Stimulated activated CD8-positive, alpha-beta memory T cell treated with anti-CD3 and anti-CD28 coated beads, Interleukin-15, amount 100 ng/mL, for 4 hours (primary cell): ENCODE results near the gene CD96.
"Not testable (repeated sequence)": the region's sequence is repeated elsewhere in the genome, so short reads cannot be mapped to it uniquely, and the experiment has no call there.

Experiments
- DNase-seq, 2 donors: peaks; one replicate each; pipeline ENCODE4 v3.0.0-alpha.2; 2020; ENCODE audit warnings: low read depth in 2 of 2

Gene CD96, protein sequence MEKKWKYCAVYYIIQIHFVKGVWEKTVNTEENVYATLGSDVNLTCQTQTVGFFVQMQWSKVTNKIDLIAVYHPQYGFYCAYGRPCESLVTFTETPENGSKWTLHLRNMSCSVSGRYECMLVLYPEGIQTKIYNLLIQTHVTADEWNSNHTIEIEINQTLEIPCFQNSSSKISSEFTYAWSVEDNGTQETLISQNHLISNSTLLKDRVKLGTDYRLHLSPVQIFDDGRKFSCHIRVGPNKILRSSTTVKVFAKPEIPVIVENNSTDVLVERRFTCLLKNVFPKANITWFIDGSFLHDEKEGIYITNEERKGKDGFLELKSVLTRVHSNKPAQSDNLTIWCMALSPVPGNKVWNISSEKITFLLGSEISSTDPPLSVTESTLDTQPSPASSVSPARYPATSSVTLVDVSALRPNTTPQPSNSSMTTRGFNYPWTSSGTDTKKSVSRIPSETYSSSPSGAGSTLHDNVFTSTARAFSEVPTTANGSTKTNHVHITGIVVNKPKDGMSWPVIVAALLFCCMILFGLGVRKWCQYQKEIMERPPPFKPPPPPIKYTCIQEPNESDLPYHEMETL

GRCh38 chr3:111541911-111542483 lies at the start of gene CD96:
Gene CD96, plus strand, starts transcription at chr3:111542197. Its CDS starts 52 bp downstream, at chr3:111542249.
- DNase-seq: peak; percentile 26 to 63

GRCh38 chr3:111493276-111493675 lies 48.7 kb upstream of the CD96 start:
- DNase-seq: no peak

- DNase-seq: no peak
These were observed 45.0 kb upstream of the CD96 start for GRCh38 chr3:111496894-111497559.

- DNase-seq: no peak
These were observed 44.0 kb upstream of the CD96 start for GRCh38 chr3:111498022-111498421.

DNA sequence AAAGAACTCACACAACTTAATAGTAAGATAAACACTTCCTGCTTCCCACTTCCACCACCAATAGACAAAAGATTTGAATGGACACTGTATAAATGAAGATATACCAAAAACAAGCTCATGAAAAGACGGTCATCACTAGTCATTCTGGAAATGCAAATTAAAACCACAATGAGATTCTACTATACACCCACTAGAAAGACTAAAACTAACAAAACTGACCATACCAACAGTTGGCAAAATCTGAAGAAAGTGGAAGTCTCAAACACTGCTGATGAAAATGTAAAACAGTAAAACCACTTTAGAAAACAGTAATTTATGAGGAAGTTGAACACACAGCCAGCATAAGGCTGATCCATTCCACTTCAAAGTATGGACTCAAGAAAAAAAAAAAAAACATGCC lies 35.6 kb upstream of the CD96 start:
- no peak for DNase-seq

- DNase-seq: no peak
These were observed 32.7 kb upstream of the CD96 start for GRCh38 chr3:111509308-111509707.

- DNase-seq: no peak
These were observed 24.2 kb upstream of the CD96 start for GRCh38 chr3:111517801-111518200.

DNA sequence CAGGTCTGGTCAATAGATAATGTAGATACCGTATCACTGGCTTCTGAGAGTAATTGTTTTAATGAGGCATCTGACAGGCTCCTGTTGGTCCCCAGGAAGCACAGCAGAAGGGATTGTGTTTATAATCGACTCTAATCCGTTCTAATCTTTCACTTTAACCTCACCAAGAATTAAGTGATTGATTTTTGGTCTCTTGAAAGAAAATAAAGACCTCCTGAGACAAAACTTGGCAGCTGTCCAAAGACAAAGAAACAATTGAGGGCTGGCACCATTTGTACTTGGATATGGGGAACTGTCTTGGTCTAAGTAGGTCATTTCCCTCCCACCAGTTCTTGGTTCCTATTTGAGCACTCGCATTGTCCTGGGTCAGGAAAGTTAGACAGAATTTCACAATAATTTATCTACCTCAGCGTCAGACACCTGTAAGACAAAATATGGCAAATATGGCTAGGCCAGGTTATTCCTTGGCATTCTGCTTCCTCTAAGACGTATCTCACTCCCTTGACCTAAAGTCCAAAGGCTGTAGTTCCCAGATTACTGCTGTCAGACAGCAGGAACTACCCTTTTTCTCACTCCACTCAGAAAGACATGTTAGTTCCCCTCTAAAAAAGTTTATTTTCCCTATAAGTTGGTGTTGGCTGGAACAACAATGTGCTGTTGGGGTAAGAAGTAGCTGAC lies 22.7 kb upstream of the CD96 start:
- DNase-seq: no peak

- DNase-seq: no peak
These were observed 20.1 kb upstream of the CD96 start for GRCh38 chr3:111521891-111522290.

GRCh38 chr3:111524486-111524885 lies 17.5 kb upstream of the CD96 start:
- DNase-seq: not testable (repeated sequence)

DNA sequence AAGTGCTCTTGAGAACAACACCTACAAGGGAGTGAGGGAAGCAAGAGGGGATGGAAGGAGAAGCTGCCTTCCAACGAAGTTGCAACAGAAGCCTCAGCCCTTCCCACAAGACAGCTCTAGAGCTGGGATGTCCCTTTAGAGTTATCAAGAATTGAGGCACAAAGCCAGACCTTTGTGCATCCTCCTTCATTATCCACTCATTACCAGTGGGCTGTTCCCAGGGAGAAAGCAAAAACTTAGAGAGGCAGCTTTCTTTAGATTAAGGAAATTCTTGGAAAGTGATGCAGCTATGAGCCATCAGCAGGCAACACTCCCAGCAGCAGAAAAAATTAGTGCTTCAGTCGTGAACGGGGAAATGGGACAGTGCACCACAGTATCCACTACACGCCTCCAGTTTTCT lies 10.6 kb upstream of the CD96 start:
- DNase-seq: no peak

DNA sequence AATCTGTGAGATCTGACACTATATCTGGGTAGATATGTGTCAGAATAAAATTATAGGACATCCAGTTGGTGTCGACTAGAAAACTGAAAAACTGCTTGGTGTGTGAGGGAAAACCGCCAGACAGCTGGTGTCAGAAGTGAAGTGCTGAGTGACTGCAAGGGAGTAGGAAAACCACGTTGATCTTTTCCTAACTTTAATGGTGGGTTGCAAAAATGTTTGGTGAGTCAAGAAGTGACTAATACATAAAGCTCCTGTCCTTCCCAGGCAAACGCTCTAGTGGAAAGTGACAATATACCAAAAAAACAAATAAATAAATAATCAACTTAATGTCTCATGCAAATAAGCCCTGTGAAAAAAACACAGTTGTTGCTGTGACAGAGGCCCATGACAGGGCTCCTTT lies 7.3 kb upstream of the CD96 start:
- no peak for DNase-seq

DNA sequence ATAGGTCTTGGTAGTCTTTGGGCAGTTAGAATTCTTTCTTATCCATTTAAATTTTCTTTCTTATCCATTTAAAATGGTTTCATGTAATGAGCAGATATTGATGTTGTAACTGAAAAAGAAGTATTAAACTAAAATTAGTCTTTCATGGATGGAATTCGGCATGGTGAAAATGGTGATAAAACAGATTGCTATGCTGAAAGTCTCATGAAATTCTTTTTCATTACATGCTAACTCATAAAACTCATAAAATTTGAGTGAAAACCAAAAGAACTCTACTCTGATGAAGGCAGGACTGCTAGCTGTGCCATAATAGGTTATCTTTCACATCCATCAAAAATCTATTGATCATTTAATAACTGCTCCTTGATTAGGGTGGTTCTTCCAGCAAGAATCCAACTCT lies 3.9 kb upstream of the CD96 start:
- DNase-seq: no peak

- no peak for DNase-seq
These were observed 3.3 kb upstream of the CD96 start for GRCh38 chr3:111538681-111539083.

DNA sequence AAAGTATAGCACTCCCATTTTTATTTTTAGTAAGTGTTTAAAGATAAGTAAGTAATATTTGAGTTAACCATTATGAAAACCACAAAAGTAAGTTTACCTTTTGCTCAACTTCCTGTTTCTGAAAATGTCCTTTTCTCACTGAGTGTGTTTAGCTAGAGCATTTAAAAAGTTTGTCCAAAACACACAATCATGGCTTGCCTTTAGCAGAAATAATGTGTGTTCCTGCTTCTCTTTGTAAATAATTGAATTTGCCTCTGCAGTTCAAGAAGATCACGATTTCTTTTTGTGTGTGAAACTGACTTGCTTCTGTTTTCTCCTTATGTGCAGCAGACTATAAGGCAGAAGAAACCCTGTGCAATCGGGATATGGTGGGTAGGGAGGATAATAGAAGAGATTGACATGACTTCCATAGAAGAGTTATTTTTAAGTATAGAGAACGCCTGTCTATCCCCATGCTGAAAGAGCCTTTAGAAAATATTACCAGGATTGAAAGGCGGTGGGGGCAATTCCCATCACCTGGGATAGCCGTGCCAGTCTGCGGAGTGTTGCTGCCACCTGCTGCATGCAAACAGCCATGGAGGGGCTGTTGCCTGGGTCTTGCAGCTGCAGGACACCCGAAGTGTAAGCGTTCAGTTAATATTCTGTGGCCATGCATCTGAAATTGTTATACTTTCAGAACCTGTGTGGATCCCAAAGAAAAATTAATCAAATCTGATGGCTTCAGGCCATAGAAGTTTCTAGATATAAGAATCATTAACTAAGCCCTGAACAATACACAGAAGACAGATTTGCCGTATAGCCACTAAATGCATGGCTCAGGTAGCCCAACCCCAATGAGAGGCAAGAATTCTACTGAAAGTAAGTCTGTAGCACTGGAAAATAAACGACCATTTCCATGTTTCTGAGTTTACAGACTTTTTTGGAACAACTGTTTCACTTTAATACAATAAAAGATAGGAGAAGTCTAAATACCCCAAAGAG lies 2.4 kb upstream of the CD96 start:
- peak; percentile 28 to 41 for DNase-seq

DNA sequence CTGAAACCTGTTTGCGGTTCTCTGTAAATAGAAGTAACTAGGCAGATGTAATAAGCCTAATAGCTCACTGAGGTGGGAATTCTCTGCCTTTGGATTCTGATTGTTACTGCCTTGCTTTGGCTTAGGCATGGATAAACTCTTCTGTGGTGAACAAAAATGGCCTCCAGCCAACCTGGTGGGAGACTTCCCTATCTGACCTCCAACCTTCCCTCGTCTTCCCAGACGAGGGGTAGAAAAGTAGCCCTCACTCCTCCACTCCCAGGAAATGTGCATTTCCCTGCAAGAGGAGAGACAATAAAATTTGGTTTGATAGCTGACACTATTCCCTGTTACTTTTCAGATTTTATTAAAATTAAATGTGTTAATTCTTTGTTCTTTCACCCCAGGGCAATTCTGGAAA lies 606 bp upstream of the CD96 start:
- no peak for DNase-seq

DNA sequence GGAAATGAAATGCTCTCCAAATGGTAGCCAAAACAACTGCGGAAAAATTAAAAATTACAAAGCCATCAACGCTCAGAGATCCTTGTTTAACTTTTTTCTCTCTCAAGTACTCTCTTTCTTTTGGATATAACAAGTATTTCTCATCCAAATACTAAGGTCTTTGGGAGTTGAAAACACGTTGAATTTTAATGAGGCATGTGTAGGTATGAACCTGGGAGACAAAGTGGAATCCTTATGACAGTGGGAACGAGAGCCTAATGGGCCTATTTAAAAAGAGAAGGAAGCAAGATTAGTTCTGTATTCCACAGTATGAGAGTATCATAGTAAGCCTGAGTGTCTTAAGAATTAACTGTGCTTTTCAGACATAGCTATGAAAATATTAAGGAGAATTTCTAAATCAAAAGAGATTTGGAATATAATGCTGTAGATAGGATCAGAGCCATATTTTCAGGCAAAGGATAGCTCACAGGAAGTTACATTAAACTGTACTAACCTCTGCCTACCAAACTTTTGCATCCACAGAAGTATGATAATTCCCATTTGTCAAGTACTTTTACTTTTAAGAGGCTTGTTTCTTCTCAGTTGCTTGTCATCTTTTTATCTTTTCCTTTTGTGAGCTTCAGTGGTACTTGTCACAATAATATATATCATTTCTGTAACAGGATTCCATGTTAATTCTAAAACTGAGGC lies 759 bp downstream of the CD96 start:
- DNase-seq: no peak

GRCh38 chr3:111545349-111545748 lies 3.4 kb downstream of the CD96 start:
- no peak for DNase-seq

- DNase-seq: no peak
These were observed 5.6 kb downstream of the CD96 start for GRCh38 chr3:111547631-111548030.

GRCh38 chr3:111548092-111548491 lies 6.1 kb downstream of the CD96 start:
- DNase-seq: no peak
